SIG-M5 (cell line): ENCODE results near the gene SLC2A2.
"Not testable (repeated sequence)": the region's sequence is repeated elsewhere in the genome, so short reads cannot be mapped to it uniquely, and the experiment has no call there.

Experiments used
- DNase-seq: peaks from one replicate; lab custom pipeline; 2025; lab: John Stamatoyannopoulos, UW

Gene SLC2A2

DNA sequence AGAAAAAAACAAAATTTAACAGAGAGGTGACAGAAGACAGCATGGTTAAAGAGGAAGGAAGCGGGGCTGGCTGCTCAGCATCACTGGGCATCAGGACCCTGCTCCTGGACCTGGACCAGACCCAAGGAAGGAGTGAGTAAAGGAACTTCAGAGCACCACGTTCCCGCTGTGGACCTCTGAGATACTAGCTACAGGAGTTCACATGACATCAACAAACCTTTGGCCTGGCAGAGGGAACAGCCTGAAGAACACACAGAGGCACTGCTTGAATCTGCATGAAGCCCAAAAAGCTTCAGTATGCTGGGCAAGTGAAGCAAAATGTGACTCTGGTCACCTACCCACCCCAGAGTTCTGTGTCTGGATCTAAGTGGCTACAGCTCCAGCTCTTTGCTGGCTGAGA, 38.1 kb downstream of the SLC2A2 start:
- no peak for DNase-seq

DNA sequence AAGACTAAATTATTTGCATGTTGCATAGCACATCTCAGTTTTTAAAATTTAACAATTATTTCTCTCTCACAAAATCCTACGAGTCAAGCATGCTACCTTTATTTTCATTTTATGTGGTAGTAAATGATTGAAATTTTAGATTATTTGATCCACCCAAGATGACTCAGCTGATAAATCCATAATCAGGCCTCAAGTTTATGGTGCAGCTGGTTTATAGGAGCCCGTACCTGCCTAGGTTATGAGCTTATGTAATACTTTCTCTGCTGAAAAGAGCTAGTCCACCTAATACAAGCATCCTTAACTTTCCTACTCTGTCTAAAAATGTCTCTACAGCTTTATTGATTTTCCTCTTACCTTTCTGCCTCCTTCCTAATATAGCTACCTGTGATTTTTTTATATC, 41.2 kb downstream of the SLC2A2 start:
- DNase-seq, result no peak

DNA sequence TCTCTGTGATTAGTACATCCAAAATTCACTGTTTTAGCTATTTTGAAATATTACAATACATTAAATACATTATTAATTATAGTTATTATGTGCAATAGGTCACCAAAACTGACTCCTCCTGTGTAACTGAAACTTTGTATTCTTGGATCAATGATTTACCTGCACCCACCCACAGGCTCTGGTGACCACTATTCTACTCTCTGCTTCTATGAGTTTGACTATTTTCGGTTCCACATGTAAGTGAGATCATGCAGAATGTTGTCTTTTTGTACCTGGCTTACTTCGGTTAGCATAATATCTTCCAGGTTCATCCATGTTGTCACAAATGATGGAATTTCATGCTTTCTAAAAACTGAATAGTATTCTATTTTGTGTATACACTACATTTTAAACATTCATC, 43.8 kb downstream of the SLC2A2 start:
- DNase-seq, result no peak

DNA sequence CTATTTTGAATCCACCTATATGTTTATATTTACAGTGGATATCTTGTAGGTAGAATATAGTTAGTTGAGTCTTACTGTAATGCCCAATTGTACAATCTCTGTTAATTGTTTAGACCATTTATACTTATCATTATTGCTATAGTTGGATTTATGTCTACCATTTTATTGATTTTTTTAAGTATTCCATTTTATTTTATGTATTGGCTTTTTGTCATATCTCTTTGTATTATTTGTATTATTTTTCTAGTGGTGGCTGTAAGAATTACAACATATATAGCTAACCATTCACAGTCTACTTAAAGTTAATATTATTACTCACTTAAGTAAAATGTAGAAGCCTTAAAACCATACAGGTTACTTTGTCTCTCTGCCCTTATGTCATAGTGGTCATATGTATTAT, 46.1 kb downstream of the SLC2A2 start:
- no peak for DNase-seq

DNA sequence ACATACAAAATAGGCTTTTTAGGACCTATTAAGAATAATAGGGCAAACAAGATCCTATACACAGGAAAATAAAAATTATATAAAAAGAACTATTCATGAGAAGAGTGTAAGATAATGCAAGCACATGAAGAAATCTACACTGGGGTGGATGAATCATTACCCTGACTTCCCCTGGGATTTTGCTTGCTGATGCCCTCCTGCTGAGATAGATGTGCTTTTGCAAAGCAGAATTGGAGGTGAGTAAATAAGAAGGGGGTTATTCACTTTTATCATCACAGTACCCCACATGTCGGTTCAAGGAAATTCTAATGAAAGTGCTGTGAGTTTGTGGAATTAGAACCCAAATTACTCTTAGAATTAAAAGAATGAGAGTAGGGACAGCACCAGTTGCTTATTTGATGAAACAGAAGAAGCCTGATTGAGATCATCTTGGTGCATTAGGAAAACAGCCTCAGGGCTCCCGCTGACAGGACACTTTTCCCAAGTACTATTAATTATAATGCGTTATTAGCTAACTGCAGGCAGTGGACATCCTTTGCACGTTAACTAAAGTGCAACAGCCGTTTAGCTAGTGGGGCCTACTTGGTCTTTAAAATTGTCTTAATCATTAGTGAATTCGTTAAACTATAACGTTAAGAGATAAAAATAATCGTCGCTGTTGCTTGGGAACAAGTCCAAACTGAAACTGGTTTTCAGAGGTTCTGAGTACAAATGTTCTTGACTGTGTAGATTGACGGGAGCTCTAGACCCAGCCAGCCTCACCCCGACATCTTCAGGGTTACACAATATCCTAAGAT, 48.4 kb downstream of the SLC2A2 start:
- DNase-seq, result no peak

DNA sequence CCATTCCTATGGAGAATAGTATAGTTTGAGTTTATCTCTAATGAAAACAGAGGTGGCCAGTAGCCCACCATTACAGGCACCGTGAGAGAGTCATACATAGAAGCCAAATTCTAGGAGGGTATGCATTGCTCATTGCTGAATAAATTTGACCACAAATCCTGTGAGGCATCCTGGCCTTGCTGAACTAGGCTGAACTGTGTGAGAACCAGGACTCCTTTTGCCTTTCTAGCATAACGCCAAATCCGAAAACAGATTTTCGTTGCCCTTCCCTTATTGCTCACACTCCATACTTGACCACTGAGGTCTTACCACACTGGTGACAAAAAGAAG, 50.4 kb downstream of the SLC2A2 start:
- no peak for DNase-seq

DNA sequence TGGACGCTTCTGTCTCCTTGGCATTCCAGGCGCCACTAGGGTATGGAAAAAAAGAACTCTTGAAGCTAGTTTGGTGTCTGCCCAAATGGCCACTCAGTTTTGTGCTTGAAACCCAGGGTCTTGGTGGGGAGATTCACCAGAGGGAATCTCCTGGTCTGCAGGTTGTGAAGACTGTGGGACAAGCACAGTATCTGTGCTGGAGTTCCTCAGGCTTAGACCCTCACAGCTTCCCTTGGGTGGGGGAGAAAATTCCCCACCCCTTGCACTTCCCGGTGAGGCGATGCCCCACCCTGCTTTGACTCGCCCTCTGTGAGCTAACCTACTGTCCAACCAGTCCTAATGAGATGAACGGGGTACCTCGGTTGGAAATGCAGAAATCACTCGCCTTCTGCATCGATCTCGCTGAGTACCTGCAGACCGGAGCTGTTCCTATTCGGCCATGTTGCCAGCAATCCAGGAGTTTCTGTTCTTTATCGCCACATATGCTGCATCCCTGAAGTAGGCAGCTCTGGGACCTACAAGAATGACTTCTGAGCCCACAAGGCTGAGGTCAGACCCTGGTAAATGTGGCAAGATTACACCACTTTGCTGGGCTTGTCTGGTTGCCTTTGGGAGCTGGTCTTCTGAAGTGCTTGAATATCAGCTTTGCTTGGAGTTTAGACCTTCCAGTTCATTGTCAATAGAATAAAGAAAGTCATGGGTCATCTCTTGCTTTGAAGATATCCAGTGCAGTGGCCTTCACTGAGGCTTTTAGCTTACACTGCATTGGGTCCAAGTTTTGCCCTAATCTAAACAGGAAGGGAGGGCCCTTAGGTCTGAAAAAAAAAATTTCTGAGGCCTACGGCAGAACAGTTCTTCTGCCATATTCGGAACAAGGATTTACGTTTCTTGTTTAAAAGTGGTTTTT, 51.0 kb downstream of the SLC2A2 start:
- DNase-seq, result no peak

DNA sequence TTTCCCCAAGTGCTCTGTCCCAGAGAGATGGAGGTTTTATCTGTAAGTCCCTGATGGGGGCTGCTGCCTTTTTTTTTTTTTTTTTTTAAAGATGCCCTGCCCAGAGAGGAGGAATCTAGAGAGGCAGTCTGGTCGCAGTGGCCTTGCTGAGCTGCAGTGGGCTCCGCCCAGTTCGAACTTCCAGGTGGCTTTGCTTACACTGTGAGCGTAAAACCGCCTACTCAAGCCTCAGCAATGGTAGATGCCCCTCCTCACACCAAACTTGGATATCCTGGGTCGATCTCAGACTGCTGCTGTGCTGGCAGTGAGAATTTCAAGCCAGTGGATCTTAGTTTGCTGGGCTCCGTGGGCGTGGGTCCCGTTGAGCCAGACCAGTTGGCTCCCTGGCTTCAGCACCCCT, 51.6 kb downstream of the SLC2A2 start:
- no peak for DNase-seq

DNA sequence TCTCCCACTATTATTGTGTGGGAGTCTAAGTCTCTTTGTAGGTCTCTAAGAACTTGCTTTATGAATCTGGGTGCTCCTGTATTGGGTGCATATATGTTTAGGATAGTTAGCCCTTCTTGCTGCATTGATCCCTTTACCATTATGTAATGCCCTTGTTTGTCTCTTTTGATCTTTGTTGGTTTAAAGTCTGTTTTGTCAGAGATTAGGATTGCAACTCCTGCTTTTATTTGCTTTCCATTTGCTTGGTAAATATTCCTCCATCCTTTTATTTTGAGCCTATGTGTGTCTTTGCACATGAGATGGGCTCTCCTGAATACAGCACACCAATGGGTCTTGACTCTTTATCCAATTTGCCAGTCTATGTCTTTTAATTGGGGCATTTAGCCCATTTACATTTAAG, 53.6 kb downstream of the SLC2A2 start:
- DNase-seq, result not testable (repeated sequence)

DNA sequence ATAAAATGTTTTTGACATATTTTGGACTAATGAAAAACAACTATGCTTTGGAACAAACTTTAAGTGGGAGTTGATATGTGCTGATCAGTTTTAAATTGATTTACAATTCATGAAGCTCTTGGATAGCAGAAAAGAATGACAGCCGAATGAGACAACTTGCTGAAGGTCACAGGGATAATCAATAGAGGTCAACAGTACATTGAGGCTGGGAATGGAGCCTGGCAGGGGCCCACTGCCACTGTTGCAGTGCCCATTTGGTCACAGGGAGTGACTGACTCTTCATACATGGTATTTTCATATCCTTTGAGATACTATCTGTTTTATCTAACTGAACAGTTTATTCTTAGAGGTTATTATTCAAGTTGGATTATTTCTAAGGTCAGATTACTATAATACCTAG, 59.4 kb downstream of the SLC2A2 start:
- no peak for DNase-seq

DNA sequence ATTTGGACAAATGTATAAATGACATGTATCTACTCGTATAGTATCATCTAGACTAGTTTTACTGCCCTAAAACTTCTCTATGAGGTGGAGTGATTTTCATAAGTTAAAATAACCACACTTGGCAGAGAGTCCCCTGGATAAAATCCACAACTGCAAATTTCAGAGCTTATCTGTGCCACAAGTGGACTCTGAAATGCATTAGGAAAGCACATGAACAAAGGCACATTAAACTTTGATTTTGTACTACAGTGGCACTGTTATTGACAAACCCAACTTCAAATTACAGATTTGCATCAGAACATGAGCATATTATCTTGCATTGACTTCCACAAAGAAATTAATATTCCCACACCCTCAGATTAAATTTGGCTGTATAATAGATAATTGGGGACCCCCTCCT, 60.0 kb downstream of the SLC2A2 start:
- DNase-seq, result no peak

DNA sequence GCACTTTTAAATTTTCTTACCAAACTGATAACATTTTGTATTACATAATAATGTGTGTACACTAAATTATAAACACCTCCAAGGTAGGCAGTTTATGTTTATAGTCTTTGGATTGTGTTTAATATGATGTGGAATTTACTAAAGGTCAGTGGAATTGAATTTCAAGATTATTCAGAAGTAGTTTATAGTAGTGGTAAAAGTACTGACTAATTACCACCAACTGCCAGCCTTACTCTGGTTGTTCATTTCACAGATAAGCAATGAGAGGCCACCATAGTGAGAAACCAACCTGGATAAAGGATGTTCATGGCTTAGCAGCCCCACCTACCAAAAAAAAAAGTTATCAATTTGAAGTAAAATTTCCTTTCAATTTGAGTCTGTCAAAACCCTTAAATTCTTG, 64.1 kb downstream of the SLC2A2 start:
- DNase-seq, result no peak

DNA sequence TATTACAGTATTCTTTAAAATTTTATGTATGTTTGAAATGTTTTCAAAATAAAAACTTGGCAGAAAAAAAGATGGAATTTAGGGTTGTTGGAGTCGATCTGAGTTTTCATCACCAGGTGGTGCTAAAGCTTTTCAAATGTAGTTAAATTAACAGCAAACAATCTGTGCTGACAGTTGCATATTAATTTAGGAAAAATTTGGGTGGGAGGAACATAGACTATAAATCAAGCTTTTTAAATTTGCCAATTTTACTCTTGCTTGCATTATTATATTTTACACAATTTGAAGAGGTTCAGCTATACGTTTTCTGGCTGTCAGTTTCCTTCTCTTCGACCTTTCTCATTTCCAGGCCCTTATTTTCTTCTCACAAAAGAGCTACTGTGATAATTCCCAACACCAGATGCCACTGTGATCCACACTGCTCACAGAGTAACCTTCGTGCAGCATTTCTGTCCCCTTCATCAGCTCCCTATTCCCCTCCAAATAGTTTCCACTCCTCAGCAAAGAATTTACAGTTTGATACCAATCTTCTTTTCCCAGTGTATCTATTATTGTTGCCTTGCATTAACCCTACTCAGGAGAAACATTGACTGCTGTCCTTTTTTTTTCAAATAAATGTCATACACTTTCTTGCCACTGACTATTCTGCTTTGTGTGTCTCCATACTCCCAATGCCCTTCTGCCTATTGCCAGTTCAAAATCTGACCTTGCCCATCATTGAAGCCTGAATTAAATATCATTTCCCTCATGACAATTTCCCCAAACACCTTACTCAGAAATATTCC, 64.7 kb downstream of the SLC2A2 start:
- no peak for DNase-seq

DNA sequence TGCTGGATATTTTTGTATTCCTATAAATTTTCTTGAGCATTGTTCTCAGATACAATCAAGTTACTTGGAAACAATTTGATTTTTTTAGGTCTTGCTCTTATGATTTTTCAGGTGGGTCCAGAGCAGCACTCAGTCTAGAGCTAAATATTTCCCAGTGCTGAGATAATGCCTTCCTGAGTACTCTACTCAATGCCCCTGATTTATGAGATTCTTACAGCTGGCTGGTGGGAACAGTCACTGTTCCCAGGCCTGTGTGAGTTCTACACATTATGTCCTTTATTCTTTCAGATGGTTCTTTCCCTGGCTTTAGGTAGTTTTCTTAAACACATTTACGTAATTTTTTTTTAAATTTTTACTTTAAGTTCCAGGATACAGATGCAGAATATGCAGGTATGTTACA, 67.1 kb downstream of the SLC2A2 start:
- DNase-seq, result no peak

DNA sequence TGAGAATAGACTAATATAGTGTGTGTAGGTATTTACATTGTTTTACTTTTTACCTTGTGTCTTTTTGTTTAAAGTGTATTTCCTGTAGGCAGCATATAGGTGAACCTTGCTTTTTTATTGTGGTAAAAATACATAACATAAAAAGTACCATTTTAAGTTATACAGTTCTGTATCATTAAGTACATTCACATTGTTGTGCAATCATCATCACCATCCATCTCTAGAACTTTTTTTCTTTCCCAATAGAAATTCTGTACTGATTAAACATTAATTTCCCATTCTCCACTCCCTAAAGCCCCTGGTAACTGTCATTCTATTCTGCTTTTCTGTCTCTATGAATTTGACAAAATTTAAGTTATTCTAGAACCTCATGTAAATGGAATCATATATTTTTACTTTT, 69.9 kb downstream of the SLC2A2 start:
- DNase-seq, result no peak

DNA sequence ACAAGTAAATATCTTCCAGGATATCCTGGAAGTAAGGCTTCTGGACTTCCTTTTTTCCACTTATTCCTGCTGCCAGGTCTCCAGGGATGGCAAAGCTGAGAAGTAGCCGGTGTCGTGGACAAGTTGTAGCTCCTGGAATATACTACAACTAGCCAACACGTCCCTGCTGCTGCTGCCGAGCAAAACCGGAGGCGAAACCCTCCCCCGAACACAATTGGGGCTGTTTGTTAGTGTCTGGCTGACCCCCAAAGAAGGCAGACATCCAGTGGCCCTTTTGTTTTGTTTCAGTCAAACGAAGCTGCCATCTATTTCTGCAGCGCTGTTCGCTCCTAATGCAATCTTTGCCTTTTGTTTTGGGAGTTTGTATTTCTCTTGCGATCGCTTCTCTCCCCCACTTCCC, 72.8 kb downstream of the SLC2A2 start:
- DNase-seq, result no peak

DNA sequence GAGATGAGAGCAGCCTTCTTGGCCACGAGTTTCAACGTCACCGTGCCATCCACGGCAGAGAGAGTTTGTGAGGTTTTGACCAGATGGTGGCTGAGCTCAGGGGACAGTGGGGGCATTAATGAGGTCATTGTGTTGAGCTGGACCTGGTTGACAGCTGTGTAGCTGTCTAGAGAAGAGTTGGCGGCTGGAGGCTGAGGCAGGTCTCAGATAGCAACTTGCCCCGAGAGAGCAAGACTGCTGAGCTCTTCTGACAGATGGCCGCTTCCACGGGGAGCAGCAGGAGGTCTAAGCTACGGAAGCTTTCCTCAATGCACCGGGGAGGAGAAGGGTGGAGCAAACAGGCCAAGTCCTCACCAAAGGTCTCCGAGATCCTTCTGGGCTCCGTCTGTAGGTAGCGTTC, 73.3 kb downstream of the SLC2A2 start:
- DNase-seq, result no peak

DNA sequence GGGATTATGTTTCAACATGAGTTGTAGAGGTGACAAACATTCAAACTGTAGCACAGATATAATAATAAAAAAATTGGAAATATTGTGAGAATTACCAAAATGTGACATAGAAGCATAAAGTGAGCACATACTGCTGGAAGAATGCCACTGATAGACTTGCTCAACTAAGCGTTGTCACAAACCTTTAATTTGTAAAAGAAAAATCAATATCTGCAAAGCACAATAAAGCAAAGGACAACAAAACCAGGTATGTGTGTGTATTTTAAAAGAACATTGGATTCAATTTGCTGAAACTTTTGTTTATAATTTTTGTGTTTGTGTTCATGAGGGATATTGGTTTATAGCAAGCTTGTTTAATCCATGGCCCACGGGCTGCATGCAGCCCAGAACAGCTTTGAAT, 77.3 kb downstream of the SLC2A2 start:
- DNase-seq, result no peak

DNA sequence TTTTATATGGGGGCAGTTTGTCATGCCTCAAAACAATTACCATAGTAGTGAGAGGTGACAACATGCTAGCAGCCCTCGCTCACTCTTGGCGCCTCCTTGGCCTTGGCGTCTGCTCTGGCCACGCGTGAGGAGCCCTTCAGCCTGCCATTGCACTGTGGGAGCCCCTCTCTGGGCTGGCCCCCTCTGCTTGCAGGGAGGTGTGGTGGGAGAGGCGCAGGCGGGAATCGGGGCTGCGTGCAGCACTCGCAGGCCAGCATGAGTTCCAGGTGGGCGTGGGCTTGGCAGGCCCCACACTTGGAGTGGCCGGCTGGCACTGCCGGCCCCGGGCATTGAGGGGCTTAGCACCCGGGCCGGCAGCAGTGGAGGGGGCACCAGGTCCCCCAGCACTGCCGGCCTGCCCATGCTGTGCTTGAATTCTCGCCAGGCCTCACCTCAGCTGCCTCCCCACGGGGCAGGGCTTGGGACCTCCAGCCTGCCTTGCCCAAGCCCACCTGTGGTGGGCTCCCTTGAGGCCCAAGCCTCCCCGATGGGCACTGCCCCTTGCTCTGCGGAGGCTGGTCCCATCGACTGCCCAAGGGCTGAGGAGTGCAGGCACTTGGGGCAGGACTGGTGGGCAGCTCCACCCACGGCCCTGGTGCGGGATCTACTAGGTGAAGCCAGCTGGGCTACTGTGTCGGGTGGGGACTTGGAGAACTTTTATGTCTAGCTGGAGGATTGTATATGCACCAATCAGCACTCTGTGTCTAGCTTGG, 79.3 kb downstream of the SLC2A2 start:
- DNase-seq, result no peak
